Measurements from ENCODE around the gene EPHA7. TPM values are rescaled to one million over a fixed set of nuclear protein-coding genes. Genes with fewer than 3 reads are reported as not detected.

EPHA7 gene
- total RNA-seq, 6 donors from 2014 or later: under 0.01 to 4.6 (median 0.27) TPM

GRCh38 chr6:93218096-93218495 is 201.3 kb downstream of the EPHA7 start:
- TF ChIP-seq POLR2A (IDR thresholded peaks at IDR 0.05): no peak
- no peak for TF ChIP-seq EP300 (IDR thresholded peaks at IDR 0.05)
- no peak for TF ChIP-seq CTCF (IDR thresholded peaks at IDR 0.05)
- TF ChIP-seq POLR2AphosphoS5 (IDR thresholded peaks at IDR 0.05): no peak
- no peak for DNase-seq
- 54 to 58% methylated on average over 2 of the region's 2 CpGs for WGBS, 2 donors
- H3K4me3 ChIP-seq: no peak overlapping the region
- no peak for ATAC-seq (ENCODE audit: low FRiP score in 2 of 2)
- H3K4me1 ChIP-seq: no peaks in the 10 kb centered on the region
- no peak overlapping the region for H3K27ac ChIP-seq
- no peaks in the 10 kb centered on the region for H3K36me3 ChIP-seq
- no peaks in the 10 kb centered on the region for H3K9me3 ChIP-seq
- H3K27me3 ChIP-seq: no peaks in the 10 kb centered on the region

- no peak overlapping the region for H3K27ac ChIP-seq
- DNase-seq (no peak), ATAC-seq (ENCODE audit: low FRiP score in 2 of 2) (no peak)
- WGBS, 2 donors: 81 to 82% methylated on average over 2 of the region's 2 CpGs
- no peak overlapping the region for H3K4me3 ChIP-seq
- TF ChIP-seq CTCF (IDR thresholded peaks at IDR 0.05): no peak
- TF ChIP-seq POLR2AphosphoS5 (IDR thresholded peaks at IDR 0.05): no peak
- no peak for TF ChIP-seq EP300 (IDR thresholded peaks at IDR 0.05)
- no peak for TF ChIP-seq POLR2A (IDR thresholded peaks at IDR 0.05)
- H3K36me3 ChIP-seq: no peaks in the 10 kb centered on the region
- no peaks in the 10 kb centered on the region for H3K4me1 ChIP-seq
- H3K9me3 ChIP-seq: no peaks in the 10 kb centered on the region
- H3K27me3 ChIP-seq: no peaks in the 10 kb centered on the region
Measured at GRCh38 chr6:93213028-93213427, 206.3 kb downstream of the EPHA7 start.

- no peak for TF ChIP-seq EP300 (IDR thresholded peaks at IDR 0.05)
- TF ChIP-seq CTCF (IDR thresholded peaks at IDR 0.05): no peak
- TF ChIP-seq POLR2AphosphoS5 (IDR thresholded peaks at IDR 0.05): no peak
- no peak for TF ChIP-seq POLR2A (IDR thresholded peaks at IDR 0.05)
- DNase-seq (no peak), ATAC-seq (ENCODE audit: low FRiP score in 2 of 2) (no peak)
- no peak overlapping the region for H3K27ac ChIP-seq
- H3K4me3 ChIP-seq: no peak overlapping the region
- no peaks in the 10 kb centered on the region for H3K4me1 ChIP-seq
- no peaks in the 10 kb centered on the region for H3K9me3 ChIP-seq
- H3K27me3 ChIP-seq: no peaks in the 10 kb centered on the region
- H3K36me3 ChIP-seq: no peaks in the 10 kb centered on the region
Measured at GRCh38 chr6:93210908-93211307, 208.5 kb downstream of the EPHA7 start.

GRCh38 chr6:93209358-93209757 is 210.0 kb downstream of the EPHA7 start:
- 70 to 78% methylated on average over 4 of the region's 4 CpGs for WGBS, 2 donors
- no peak overlapping the region for H3K4me3 ChIP-seq
- H3K4me1 ChIP-seq: no peaks in the 10 kb centered on the region
- no peak overlapping the region for H3K27ac ChIP-seq
- TF ChIP-seq EP300 (IDR thresholded peaks at IDR 0.05) (no peak), POLR2AphosphoS5 (IDR thresholded peaks at IDR 0.05) (no peak), POLR2A (IDR thresholded peaks at IDR 0.05) (no peak), CTCF (IDR thresholded peaks at IDR 0.05) (no peak)
- H3K36me3 ChIP-seq: no peaks in the 10 kb centered on the region
- DNase-seq (no peak), ATAC-seq (ENCODE audit: low FRiP score in 2 of 2) (no peak)
- H3K27me3 ChIP-seq: no peaks in the 10 kb centered on the region
- H3K9me3 ChIP-seq: no peaks in the 10 kb centered on the region

- Histone ChIP-seq H3K27ac (no peak overlapping the region), H3K4me3 (no peak overlapping the region), H3K4me1 (no peaks in the 10 kb centered on the region), H3K36me3 (no peaks in the 10 kb centered on the region), H3K9me3 (no peaks in the 10 kb centered on the region), H3K27me3 (no peaks in the 10 kb centered on the region)
- WGBS, 2 donors: 62 to 65% methylated on average over 1 of the region's 1 CpG
- DNase-seq (no peak), ATAC-seq (ENCODE audit: low FRiP score in 2 of 2) (no peak)
- TF ChIP-seq EP300 (IDR thresholded peaks at IDR 0.05) (no peak), POLR2A (IDR thresholded peaks at IDR 0.05) (no peak), POLR2AphosphoS5 (IDR thresholded peaks at IDR 0.05) (no peak)
Measured at GRCh38 chr6:93196406-93196970, 222.9 kb downstream of the EPHA7 start.
